H54 (cell line): ENCODE data around the gene TAF15.

Source experiments
- DNase-seq: peaks from one replicate; pipeline ENCODE4 v3.0.0; 2011; ENCODE audit warnings: low spot score, mixed read lengths; ENCODE audit not compliant: insufficient read length
- FAIRE-seq: peaks from 3 replicates; lab custom pipeline; 2011; peaks lifted over from hg19 to GRCh38; lab: Jason Lieb, UNC
- POLR2A ChIP-seq: IDR thresholded peaks from 2 replicates; pipeline ENCODE4 v1.6.1; 2011; ENCODE audit warnings: low read depth, mild to moderate bottlenecking, low read length

TAF15 gene

GRCh38 chr17:35879773-35880654 is 70.7 kb downstream of the TAF15 start, which contains the start of gene CCL5:
TSS of gene CCL5 (minus strand) at chr17:35880360.
- no peak for DNase-seq
- no peak for FAIRE-seq
- no peak for TF ChIP-seq POLR2A

- FAIRE-seq, result no peak
- TF ChIP-seq POLR2A, result no peak
- DNase-seq, result no peak
Measured at GRCh38 chr17:35889241-35889640, 80.0 kb downstream of the TAF15 start.

DNA sequence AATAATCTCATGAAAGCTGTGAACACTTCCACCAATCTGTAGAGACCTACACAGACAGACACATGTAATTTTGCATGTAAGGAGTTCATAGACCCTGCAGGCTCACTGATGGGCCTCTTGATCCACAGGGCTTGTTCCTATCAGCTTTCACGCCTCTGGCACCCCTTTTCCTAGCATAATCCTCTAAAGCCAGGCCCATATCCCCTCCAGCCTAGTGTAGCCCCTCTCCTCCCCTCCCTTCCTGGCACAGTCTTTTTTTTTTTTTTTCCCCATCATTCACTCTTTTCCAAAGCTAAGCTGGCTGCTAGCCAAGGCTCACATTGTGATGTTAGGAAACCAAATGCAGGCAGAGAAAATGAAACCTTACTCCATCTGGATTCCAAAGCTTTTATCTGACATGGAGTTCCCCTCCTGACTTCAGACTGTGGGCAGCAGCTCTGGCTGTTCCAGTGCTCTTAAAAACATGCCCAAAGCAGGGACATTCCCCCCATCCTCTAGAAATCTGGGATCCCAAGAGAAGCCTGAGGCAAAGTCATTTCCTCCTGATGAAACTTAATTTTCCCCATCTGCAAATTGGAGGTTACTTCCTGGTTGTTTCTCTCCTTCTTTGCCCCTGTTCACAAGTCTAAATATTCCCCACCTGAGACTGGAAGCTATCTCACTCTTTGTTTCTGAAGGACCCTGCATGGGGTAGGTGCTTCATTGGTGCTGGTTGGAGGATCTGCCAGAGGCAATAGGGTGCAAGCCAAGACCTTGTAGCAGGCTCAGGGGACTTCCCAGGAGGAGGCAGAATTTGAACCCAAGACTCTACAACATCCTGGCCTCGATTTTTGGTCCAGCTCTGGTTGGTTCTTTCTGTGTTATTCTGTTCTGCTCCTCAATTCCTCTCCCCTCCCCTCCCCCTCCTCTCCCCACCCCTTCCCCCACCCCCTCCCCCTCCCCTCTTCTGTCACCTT is 80.8 kb downstream of the TAF15 start:
- FAIRE-seq, result no peak
- TF ChIP-seq POLR2A, result no peak
- DNase-seq, result no peak

GRCh38 chr17:35890774-35891155 is 81.5 kb downstream of the TAF15 start:
- no peak for DNase-seq
- FAIRE-seq, result no peak
- TF ChIP-seq POLR2A, result no peak

DNA sequence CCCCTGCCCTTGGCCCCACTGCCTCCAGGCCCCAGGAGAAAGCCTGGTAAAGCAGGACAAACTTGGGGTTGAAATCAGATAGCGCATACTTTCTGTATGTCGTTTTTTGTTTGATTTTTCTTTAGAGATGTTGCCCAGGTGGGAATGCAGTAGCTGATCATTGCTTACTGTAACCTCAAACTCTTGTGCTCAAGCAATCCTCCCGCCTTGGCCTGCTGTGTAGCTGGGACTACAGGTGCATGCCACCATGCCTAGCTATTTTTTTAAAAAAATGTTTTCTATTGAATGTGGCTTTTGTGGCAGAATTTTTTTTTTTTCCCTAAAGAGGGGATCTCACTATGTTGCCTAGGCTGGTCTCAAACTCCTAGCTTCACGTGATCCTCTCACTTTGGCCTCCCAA is 82.0 kb downstream of the TAF15 start:
- FAIRE-seq, result no peak
- no peak for DNase-seq
- no peak for TF ChIP-seq POLR2A

DNA sequence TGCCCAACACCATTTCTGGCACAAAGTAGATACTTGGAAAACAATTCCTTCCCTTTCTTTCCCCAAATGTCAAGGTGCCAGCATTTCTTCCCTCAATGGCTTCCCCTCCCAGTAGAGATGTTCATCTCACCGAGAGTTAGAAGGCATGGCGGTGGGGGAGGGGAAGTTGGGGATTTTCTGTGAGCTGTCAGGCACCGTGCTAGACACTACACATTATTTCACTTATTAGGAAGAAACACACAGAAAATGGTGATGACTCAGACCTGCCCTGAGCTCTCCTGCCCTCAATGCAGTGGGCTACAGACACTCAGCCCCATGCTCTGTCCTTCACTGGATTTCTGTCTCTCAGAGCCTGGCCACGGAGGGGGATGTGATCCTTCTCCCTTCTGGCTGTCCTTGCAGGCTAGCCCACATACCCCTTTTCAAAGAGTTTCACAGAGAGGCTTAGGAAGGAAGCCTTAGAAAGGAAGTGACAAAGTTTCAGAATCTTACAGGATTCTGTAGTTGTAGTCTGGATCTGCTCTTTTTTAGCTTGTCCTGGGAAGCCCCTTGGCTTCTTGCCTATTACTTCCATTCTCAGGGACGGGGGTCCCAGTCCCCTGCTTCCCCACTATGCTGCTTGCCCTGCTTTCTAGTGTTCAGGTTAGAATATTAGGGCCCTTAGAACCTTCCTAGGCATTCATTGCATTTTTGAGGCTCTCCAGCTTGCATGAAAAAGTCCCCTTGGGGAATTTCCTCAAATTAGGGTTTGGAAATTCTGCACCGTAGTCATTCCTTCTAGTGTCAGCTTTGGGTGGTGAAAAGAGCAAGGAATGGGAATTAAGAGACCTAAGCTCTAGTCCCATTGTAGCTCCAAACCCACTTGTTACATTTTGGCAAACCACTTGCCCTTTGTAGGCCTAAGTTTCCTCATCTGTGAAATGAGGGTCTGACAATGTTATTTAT is 83.1 kb downstream of the TAF15 start:
- FAIRE-seq, result no peak
- no peak for TF ChIP-seq POLR2A
- DNase-seq, result no peak

DNA sequence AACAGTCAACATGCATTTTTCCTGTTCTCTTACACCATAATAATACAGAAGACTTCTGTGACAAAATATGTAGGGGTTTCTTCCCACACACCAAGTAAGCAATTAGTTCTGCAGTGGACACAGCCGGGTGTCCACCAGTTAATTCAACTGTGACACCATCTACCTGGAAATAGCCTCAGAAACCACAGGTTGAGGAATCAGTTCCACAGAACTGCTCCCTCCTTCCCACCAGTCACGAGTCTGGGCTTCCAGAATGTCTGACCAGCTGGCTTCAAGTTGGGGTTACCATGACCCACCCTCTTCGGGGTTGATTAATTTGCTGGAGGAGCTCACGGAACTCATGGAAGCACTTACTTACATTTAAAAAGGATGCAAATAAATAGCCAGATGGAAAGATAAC is 84.5 kb downstream of the TAF15 start:
- FAIRE-seq (no peak), DNase-seq (no peak)
- TF ChIP-seq POLR2A, result no peak

GRCh38 chr17:35894206-35894605 is 84.9 kb downstream of the TAF15 start:
- no peak for DNase-seq
- no peak for FAIRE-seq
- TF ChIP-seq POLR2A, result no peak

DNA sequence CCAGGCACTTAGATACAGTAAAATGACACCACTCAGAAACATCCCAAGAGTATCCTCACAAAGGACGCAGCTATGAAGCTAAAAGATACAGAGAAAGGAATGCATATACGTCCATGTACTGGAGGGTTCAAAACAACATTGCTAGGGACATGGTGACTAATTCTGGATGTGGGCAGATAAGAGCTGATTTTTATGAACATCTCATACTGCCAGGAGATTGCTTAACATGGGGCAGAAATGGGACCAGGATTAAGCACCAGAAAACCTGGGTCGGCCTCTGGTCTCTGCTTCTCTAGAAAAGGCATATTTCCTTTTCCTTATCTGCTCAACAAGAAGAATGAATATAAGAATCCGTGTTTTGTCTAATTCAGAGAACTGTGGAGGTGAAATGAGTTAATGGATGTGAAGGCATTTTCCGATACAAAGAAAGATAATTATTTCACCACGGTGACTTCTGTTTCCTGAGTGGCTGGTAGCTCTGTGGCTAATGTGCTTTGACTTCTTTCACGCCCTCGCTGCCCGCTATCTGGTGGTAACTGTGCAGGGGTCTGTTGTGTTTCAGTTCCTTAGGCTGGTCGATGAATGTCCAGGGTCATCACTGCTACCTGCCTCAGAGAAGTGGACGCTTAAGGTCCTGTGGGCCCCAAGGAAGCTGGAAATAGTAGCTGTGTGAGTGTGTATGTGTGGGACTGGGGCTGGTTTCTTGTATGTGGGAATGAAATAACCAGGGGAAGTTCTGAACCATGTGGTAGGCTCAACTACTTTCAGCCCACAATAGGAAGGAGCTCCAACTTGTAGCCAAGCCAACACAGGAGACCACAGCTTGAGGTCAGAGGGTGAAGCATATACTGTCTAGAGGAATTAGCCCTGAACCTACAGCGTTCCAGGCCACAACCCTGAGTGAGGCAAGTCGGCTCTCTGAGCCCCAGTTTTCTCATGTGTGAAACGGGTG is 86.6 kb downstream of the TAF15 start:
- FAIRE-seq (no peak), DNase-seq (no peak)
- TF ChIP-seq POLR2A, result no peak
